ENCODE measurements around the gene UPB1.
A peak's percentile ranks its signal among the peaks of the same experiment; 100 is the strongest.

Gene UPB1

DNA sequence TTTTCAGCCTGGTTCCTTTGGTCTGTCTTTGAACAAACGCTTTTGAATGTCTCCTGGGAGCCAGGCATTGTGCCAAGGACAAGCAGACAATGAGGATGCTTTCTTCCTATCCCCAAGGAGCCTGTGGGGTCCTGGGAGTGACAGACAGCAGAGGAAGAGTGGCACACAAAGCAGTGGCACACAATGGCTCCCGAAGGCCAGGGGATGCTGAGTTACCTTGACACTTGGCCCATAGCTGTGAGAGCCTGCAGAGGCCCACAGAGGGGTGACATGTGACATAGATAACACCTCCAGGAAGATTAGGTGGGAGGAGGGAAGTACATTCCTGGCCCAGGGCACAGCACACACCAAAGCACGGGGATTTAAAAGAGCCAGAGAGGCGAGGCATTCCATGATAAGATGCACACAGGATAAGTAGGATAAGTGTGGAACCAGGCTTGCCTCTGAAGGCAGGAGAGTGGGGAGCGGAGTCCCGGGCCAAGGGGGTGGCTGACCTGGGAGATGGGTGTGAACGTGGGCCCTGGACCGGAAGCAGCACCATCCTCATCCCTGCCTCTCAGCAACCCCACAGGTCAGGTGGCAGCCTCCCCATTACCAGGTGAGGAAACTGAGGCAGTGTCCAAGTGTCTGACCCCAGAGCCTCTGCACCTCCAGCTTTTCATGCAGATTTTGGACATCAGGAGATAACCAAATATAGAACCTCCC is 6.3 kb downstream of the UPB1 start:
- no peak for DNase-seq (ENCODE audit: low read depth)
- TF ChIP-seq, protein P1, sequence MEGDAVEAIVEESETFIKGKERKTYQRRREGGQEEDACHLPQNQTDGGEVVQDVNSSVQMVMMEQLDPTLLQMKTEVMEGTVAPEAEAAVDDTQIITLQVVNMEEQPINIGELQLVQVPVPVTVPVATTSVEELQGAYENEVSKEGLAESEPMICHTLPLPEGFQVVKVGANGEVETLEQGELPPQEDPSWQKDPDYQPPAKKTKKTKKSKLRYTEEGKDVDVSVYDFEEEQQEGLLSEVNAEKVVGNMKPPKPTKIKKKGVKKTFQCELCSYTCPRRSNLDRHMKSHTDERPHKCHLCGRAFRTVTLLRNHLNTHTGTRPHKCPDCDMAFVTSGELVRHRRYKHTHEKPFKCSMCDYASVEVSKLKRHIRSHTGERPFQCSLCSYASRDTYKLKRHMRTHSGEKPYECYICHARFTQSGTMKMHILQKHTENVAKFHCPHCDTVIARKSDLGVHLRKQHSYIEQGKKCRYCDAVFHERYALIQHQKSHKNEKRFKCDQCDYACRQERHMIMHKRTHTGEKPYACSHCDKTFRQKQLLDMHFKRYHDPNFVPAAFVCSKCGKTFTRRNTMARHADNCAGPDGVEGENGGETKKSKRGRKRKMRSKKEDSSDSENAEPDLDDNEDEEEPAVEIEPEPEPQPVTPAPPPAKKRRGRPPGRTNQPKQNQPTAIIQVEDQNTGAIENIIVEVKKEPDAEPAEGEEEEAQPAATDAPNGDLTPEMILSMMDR (conservative IDR thresholded peaks at IDR 0.05; ENCODE audit: control insufficient read depth, insufficient read depth, low read depth, low read length), result no peak
- no peak overlapping the region for H3K4me3 ChIP-seq (ENCODE audit: control insufficient read depth, low read depth, low read length)

DNA sequence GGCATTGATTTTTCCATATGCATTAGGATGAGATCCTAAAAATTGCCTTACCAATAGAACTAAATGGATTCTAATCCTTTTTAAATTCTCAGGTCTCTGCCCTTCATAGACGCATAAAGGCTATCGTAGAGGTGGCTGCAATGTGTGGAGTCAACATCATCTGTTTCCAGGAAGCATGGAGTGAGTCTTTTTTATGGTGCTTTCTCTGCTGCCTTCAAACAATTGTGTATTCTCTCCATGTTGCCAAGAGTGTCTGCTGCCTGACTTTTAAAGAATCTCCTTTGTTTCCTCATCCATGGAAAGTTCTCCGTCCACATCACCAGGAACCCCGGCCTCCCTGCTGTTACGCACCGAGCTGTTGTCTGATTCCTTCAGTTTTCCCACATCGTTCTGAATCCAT is 6.9 kb downstream of the UPB1 start:
- TF ChIP-seq, protein P1 (conservative IDR thresholded peaks at IDR 0.05; ENCODE audit: control insufficient read depth, insufficient read depth, low read depth, low read length), result no peak
- no peak for DNase-seq (ENCODE audit: low read depth)
- no peak overlapping the region for H3K4me3 ChIP-seq (ENCODE audit: control insufficient read depth, low read depth, low read length)

DNA sequence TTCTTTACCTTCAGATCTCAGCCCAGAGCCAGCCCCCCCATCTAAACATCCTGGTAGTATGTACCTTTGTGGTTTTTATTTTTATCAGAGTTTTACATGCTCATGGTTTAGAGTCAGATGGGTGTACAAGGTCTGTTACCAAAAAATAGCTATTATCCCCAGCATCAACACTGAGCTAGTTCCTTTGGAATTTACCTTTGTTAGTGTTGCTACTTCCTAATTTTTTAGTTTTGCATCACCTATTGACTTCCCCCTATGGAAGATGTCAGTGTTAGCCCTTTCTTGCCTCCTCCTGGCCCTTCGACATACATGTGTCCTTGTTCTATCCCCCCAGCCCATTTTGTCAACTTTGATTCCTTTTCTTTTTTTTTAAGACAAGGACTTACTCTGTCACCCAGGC is 7.4 kb downstream of the UPB1 start:
- H3K4me3 ChIP-seq (ENCODE audit: control insufficient read depth, low read depth, low read length), result no peak overlapping the region
- no peak for DNase-seq (ENCODE audit: low read depth)
- TF ChIP-seq, protein P1 (conservative IDR thresholded peaks at IDR 0.05; ENCODE audit: control insufficient read depth, insufficient read depth, low read depth, low read length), result no peak

DNA sequence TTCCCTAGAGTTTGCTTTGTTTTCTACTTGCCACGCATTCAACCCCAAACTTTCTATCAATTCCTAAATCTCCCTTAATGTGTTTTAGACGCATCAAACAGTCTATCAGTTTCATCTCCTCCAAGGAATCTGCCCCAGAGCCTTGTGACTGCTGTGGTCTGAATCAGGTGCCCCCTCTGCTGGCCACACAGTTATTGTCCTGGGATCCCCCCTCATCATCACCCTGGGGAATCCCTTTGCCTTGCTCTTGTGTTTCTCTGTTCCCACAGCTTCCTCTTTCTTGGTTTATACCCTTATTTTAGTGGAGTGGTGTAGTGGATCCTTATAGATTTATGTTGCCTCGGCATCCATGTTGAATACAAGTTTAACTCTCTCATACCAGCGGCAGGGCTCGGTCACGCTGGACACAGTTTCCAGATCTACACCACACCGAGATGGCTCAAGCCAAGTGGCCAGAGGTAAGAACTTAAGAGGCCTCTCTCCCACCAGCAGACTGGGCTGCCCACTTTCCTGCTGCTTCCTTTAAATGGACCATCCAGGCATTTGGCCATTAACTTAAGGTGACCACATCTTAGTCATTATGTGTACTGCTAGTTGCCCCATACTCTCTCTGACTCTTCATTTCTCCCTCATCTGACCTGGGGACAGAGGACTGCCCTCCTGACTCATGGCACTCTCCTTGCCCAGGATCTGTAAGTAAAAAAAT is 8.2 kb downstream of the UPB1 start:
- DNase-seq (ENCODE audit: low read depth), result peak; percentile 65
- TF ChIP-seq, protein P1 (conservative IDR thresholded peaks at IDR 0.05; ENCODE audit: control insufficient read depth, insufficient read depth, low read depth, low read length), result peak; percentile 76
- no peak overlapping the region for H3K4me3 ChIP-seq (ENCODE audit: control insufficient read depth, low read depth, low read length)

DNA sequence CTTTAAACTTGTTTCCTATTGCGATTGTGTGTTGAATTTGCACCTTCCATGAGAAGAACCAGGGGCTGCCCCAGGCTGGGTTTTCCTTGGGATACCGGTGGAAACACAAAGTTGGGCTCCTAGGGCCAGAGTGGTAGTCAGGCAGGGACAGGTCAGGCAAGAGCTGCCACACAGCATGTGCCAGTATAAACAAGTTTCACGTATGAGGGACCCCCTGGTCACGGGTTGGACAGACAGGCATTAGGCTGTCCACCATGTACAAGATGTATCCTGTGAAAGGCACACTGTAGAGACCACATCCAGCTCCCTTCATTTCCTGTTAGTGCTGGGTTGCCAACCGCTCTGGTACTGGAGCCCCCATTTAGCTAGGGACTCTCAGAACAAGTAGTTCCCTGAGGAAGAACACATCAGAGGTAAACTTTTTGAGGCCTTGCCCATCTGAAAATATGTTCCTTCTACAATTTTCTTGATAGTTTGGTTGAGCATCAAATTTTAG is 8.8 kb downstream of the UPB1 start:
- H3K4me3 ChIP-seq (ENCODE audit: control insufficient read depth, low read depth, low read length), result no peak overlapping the region
- no peak for DNase-seq (ENCODE audit: low read depth)
- TF ChIP-seq, protein P1 (conservative IDR thresholded peaks at IDR 0.05; ENCODE audit: control insufficient read depth, insufficient read depth, low read depth, low read length), result no peak

DNA sequence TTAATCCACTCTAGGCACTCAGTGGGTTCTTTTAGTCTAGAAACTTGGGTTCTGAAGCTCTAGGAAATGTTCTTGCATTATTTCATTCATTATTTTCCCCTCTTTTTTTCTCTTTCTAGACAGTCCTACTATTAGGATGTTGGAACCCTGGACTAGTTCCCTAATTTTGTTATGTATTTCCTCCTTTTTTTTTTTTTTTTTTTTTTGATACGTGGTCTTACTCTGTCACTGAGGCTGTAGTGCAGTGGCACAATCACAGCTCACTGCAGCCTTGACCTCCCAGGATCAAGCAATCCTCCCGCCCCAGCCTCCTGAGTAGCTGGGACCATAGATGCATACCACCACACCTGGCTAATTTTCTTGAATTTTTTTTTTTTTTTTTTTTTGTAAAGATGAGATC is 9.4 kb downstream of the UPB1 start:
- TF ChIP-seq, protein P1 (conservative IDR thresholded peaks at IDR 0.05; ENCODE audit: control insufficient read depth, insufficient read depth, low read depth, low read length), result no peak
- no peak overlapping the region for H3K4me3 ChIP-seq (ENCODE audit: control insufficient read depth, low read depth, low read length)
- DNase-seq (ENCODE audit: low read depth), result no peak
